ENCODE measurements around the gene APOL3.

GRCh38 chr22:36182056-36182455 is 21.5 kb upstream of the APOL3 start:
- TF ChIP-seq REST (IDR thresholded peaks at IDR 0.05; ENCODE audit: low read depth, low read length) (no peak), CHD2 (IDR thresholded peaks at IDR 0.05; ENCODE audit: low read length, partially characterized antibody) (no peak), NRF1 (IDR thresholded peaks at IDR 0.05; ENCODE audit: low read depth, low read length) (no peak), EZH2phosphoT487 (IDR thresholded peaks at IDR 0.05; ENCODE audit: borderline replicate concordance, low read depth) (no peak), CTCF (IDR thresholded peaks at IDR 0.05) (no peak), EP300 (IDR thresholded peaks at IDR 0.05; ENCODE audit: borderline replicate concordance in 1 of 2, low read depth in 1 of 2, low read length in 1 of 2) (no peak), USF2 (IDR thresholded peaks at IDR 0.05; ENCODE audit: borderline replicate concordance, low read depth, low read length) (no peak), YY1 (IDR thresholded peaks at IDR 0.05; ENCODE audit: low read depth) (no peak)

Data from SK-N-SH (cell line).